ENCODE results near the gene TSHZ3.

Gene TSHZ3

DNA sequence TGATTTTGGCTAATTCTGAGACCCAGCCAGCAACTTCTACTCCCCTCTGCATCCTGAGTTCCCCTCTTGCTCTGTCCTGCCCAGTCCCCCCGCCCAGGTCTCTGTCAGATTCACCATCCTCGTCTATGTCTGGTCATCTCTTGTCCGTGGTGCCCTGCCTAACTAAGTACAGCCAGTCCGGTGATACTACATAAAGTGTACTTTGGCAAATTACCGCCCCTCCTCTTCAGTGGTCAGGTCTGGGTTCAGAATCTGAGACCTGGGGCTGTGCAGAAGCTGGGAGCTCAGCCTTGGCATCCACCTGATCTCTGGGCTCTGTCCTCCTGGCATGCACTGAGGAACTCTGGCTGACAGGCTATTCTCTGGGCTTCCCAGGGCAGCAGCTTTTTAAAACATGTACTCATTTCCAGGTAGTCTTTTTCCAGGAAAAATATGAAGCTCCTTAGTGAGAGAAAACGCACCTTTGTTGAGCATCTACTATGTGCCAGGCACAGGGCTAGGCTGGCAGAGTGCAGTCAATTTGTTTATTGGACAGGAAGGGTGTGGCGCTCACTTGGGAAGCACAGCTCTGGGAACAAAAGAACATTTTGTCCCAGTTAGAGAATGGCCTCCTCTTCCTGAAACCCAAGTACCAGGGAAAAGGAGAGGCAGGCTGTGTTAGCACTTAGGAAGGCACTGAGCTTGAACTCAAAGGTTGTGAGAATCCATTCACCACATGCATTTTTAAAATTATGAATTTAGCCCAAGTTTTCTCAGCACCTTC, 88.9 kb downstream of the TSHZ3 start:
- DNase-seq, result no peak

- no peak for DNase-seq
Measured at GRCh38 chr19:31258211-31259052, 90.8 kb downstream of the TSHZ3 start.

DNA sequence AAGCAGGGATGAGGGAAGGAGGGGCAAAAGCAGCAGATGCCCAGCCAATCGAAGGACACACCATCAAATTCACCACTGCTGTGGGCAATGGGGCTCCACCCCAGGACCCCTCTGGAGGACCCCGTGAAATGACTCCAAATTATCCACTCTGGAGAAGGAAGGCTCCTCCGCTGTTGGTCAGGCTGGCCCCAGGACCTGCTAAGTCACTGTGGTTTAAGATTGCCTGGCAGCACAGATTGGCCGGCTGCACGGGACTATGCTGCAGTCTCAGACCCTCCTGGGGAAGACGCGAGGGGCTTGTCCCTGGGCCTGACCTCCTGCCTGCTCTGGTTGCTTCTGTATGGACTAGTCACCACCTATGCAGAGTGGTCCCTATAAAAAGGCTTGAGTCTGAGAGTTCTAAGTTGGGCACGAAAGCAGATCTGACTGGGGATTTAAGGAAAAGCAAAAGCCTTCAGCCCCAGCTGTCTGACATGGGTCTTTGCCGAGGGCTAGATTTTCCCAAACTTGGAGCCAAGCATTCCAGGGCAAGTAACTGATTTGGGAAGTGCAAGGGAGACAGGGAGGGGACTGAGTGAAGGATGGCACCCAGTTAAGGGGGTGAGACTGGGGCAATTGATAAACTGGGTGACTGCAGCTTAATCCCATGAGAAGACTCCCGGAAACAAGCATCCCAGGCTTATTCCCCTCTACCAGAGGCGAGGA, 91.7 kb downstream of the TSHZ3 start:
- DNase-seq, result no peak

DNA sequence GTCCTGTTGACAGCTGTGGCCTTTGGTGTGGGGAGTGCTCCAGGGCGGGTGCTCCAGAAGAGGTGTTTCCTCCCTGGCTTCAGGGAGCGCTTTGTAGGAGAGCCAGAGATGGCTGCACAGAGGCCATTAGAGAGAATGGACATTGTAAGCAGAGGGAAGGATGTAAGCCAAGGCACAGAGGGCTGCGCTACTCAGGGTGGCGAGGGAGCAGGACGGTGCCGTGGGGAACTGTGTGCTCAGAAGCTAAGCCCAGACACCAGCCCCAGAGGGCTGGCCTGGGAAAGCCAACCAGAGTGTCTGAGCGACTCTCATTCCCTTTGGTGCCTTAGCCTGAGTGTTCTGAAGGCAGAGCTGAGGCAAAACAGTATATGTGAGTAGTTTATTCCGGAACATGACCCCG, 92.2 kb downstream of the TSHZ3 start:
- DNase-seq, result no peak

GRCh38 chr19:31256593-31256960, 92.7 kb downstream of the TSHZ3 start:
- no peak for DNase-seq

DNA sequence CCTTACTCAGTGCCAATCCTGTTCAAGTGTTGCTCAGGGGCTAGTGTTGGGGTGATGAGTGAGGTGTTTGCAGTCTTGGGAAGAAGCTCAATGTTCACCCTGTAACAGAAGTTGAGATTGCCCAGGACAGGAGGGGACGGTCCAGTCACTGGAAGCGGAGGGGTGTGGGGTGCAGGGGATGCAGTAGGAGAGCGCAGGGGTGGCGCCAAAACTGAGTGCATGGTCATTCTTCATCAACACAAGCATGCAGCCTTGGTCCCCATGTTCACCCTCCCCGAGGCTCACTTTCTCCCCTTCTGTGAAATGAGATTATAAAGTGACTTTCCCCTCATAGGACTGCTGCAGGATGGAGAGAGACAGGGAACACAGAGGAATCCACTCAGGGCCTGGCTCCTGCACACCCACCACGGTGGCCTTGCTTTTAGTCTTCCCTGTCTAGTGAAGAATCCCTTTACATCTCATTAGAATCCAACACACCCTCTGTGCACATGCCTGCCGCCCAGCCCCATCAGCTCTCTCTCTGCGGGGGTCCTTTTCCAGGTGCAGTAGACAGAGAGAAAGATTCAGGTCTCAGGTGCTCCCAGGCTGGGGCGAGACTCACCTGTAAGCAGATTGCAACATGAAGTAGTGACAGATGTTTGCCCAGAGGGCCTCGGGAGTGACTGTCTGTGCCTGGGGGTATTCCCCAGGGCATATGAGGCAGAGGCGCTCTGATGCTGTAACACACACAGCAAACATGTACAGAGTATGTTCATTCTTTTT, 93.2 kb downstream of the TSHZ3 start:
- no peak for DNase-seq

DNA sequence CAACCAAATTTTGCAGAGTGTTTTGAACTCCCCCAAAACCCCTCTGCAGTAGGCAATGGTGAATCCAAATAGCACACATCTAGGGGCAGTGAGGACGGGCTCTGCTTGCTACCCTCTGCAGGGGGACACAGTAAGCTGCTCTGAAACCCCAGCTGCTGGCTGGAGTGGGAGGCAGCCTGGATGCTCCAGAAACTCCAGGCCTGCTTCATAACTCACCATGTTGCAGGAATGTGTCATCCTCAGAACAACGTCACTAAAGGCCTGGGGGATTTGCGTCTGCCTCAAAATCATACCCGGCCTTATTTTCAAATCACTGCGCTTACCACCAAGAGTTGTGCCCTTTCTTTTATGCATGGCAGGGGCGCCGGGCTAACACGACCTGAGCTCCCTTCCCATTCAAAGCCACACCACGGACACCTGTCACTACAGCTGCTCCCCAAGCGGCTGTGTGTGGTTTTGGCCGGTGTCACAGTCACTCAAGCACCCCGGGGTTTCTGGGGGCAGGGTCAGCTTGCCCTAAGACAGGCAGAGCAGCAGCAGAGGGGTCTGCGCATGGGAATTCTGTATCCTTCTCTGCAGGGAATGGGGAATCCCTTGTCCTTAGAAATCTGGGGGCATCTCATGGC, 93.9 kb downstream of the TSHZ3 start:
- DNase-seq, result no peak

GRCh38 chr19:31254611-31255010, 94.6 kb downstream of the TSHZ3 start:
- no peak for DNase-seq

DNA sequence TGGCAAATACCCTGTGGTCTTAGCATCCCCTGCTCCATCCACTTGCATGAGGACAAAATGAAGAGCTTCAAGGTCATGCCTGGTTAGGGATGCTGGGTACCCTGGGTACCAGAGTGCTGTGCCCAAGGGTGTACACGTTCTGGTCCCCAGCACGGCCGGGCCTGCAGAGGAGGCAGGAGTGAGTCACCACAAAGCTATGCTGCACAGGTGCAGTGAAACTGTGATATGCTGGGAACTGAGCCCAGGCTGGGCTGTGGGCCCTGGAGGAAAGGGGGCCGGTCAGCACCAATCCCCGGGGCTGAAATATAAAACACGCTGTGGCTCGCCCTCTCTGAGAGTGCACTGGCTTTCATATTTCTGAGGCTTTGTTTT, 95.1 kb downstream of the TSHZ3 start:
- no peak for DNase-seq

DNA sequence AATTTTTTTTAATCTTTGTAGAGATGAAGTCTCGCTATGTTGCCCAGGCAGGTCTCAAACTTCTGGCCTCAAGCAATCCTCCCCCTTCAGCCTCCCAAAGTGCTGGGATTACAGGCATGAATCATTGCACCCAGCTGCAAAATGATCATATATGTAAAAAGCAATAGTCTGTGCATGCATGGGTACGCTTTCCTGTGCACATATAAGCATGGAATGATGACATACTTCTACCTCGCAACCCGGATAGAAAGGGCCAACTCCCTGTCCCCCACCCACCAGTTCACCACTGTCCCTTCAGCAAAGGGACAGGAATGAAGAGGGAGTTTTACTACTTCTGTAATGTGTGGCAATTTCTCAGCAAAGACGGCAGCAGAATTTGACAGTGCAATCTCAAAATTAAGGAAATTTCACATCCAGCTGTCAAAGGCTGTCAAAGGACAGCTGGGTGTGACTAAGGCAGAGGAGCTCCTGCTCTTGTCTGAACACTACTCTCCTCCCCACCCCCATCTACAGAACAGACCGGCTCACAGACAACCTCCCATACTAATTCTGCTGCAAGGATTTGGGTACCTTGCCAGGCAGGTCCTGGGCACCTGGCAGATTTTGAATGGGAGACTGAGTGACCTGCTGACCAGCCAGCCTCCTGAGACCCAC, 95.6 kb downstream of the TSHZ3 start:
- no peak for DNase-seq

DNA sequence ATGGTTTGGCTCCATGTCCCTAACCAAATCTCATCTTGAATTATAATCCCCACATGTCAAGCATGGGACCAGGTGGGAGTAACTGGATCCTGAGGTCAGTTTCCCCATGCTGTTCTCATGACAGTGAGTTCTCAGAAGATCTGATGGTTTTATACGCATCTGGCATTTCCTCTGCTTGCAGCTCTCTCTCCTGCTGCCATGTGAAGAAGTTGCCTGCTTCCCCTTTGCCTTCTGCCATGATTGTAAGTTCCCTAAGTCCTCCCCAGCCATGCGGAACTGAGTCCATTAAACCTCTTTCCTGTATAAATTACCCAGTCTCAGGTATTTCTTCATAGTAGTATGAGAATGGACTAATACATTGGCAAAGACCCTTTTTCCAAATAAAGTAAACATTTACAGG, 96.8 kb downstream of the TSHZ3 start:
- DNase-seq, result no peak

GRCh38 chr19:31249217-31249616, 100.0 kb downstream of the TSHZ3 start:
- no peak for DNase-seq

GRCh38 chr19:31235806-31236205, 113.4 kb downstream of the TSHZ3 start:
- no peak for DNase-seq

- DNase-seq, result no peak
Measured at GRCh38 chr19:31233295-31233800, 115.9 kb downstream of the TSHZ3 start.

DNA sequence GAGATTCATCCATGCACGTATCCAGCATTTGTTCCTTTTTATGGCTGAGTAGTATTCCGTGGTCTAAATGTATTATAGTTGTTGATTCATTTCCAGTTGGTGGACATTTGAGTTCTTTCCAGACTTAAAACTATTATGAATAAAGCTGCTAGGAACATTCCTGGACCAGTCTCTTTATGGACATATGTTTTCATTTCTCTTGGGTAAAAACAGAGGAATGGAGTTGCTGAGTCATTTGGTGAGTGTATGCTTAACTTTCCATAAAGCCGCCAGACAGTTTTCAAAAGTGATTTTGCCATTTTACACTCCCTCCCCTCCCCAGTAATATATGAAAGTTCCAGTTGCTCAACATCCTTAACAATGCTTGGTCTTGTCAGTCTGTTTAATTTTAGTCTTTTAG, 116.4 kb downstream of the TSHZ3 start:
- no peak for DNase-seq

DNA sequence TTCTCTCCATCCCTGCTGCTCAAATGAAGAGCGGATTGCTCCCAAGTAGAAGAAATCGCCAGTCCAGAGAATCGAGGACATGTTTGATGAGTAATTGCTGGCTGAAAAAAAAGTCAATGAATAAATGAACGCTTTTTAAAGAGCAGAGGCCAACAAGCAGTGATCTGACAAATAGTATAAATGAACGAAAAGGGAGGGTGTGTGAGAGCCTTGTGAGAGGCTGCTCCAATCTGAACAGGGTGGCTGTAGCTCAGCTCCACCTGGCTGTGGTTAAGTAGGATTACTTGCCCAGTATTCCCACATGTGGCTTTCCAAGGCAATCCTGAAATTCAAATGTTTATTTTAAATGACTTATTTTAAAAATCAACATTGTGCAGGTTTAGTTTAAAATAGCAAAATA, 117.1 kb downstream of the TSHZ3 start:
- DNase-seq, result no peak

DNA sequence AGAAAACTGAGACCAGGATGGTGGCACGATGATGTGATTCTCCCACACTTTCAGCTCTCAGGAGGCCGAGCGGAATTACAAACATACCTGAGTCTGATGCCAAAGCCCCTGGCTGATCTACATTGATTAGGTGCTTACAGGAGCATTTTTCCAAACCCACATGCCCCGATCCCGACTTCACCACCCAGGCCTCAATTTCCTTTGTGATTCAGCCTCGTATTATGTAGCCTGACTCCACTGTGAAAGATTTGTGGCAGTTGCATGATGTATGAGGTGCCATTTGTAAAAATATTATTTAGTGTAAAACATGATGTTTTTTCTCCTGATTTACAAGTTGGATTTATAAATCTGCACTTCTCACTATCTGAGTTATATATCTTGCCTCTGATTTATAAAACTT, 118.0 kb downstream of the TSHZ3 start:
- DNase-seq, result no peak

- no peak for DNase-seq
Measured at GRCh38 chr19:31226151-31226935, 122.9 kb downstream of the TSHZ3 start.
